Stimulated activated CD8-positive, alpha-beta memory T cell treated with anti-CD3 and anti-CD28 coated beads, Interleukin-7, amount 100 ng/mL, for 1 hour (primary cell): ENCODE data around the gene LIG3.
"Not testable (repeated sequence)": the region's sequence is repeated elsewhere in the genome, so short reads cannot be mapped to it uniquely, and the experiment has no call there.

Experiments
- DNase-seq, 2 donors: peaks; one replicate each; pipeline ENCODE4 v3.0.0-alpha.2; 2020; ENCODE audit warnings: low read depth in 2 of 2

Gene LIG3

GRCh38 chr17:34999456-34999855, 19.1 kb downstream of the LIG3 start:
- DNase-seq: no peak

GRCh38 chr17:35000965-35001364, 20.7 kb downstream of the LIG3 start:
- DNase-seq: not testable (repeated sequence)

- no peak for DNase-seq
Measured at GRCh38 chr17:35001549-35001948, 21.2 kb downstream of the LIG3 start.

- no peak for DNase-seq
Measured at GRCh38 chr17:35002876-35003551, 22.7 kb downstream of the LIG3 start.

- no peak for DNase-seq
Measured at GRCh38 chr17:35003778-35004177, 23.5 kb downstream of the LIG3 start.

- DNase-seq: no peak
Measured at GRCh38 chr17:35006345-35006744, 26.0 kb downstream of the LIG3 start.

- DNase-seq: no peak
Measured at GRCh38 chr17:35006961-35007360, 26.6 kb downstream of the LIG3 start.

- DNase-seq: no peak
Measured at GRCh38 chr17:35010093-35010492, 29.8 kb downstream of the LIG3 start.

GRCh38 chr17:35011671-35012216, 31.4 kb downstream of the LIG3 start:
- no peak for DNase-seq

- DNase-seq: no peak
Measured at GRCh38 chr17:35016369-35016768, 36.1 kb downstream of the LIG3 start.

GRCh38 chr17:35017021-35017420, 36.7 kb downstream of the LIG3 start:
- no peak for DNase-seq

- no peak for DNase-seq
Measured at GRCh38 chr17:35018814-35019213, 38.5 kb downstream of the LIG3 start.

GRCh38 chr17:35019386-35020179, 39.3 kb downstream of the LIG3 start:
- no peak for DNase-seq

GRCh38 chr17:35021520-35022380, 41.4 kb downstream of the LIG3 start:
- DNase-seq: no peak

GRCh38 chr17:35022536-35023063, 42.3 kb downstream of the LIG3 start:
- DNase-seq: peak; percentile 45 to 53

- DNase-seq: no peak
Measured at GRCh38 chr17:35023538-35023937, 43.2 kb downstream of the LIG3 start.

GRCh38 chr17:35025541-35025940, 45.2 kb downstream of the LIG3 start:
- no peak for DNase-seq

- not testable (repeated sequence) for DNase-seq
Measured at GRCh38 chr17:35028097-35028496, 47.8 kb downstream of the LIG3 start.

GRCh38 chr17:35028531-35029262, 48.4 kb downstream of the LIG3 start:
- DNase-seq: no peak

- no peak for DNase-seq
Measured at GRCh38 chr17:35030780-35031179, 50.5 kb downstream of the LIG3 start.

- no peak for DNase-seq
Measured at GRCh38 chr17:35038453-35038852, 58.1 kb downstream of the LIG3 start.
